ENCODE measurements around the gene PDXDC1.
"Not testable (repeated sequence)": the region's sequence is repeated elsewhere in the genome, so short reads cannot be mapped to it uniquely, and the experiment has no call there.

PDXDC1 gene

DNA sequence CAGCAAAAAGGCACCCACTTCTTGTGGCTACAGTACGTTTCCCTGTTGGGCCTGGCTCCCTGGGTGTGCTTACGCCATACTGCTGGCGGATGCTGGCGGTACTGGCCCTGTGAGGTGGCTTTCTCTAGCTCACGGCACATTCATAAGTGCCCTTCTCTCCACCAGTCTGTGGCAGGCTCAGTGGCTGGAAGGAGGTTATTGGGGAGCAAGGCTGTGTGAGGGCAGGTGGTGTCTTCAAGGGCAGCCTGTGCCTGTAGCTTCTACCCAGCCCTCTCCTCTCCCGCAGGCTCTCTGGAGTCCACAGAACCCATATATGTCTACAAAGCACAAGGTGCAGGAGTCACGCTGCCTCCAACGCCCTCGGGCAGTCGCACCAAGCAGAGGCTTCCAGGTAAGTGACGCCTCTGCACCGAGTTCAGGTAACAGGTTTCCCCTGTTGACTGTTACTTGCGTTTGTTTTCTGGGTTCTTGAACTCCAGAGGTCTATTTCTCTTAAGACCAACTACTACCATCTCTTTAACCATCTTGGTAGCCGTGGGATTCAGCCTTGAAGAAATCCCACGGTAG, 60.4 kb downstream of the PDXDC1 start:
- DNase-seq (ENCODE audit: low read depth in 2 of 2): no peak

DNA sequence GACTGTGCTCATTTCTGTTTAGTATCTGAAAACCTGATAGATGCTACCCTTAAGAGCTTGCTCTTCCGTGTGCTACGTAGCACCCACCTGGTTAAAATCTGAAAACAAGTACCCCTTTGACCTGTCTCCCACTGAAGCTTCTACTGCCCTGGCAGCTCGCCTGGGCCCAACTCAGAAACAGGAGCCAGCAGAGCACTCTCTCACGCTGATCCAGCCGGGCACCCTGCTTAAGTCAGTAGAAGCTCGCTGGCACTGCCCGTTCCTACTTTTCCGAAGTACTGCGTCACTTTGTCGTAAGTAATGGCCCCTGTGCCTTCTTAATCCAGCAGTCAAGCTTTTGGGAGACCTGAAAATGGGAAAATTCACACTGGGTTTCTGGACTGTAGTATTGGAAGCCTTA, 62.2 kb downstream of the PDXDC1 start:
- no peak for DNase-seq (ENCODE audit: low read depth in 2 of 2)

DNA sequence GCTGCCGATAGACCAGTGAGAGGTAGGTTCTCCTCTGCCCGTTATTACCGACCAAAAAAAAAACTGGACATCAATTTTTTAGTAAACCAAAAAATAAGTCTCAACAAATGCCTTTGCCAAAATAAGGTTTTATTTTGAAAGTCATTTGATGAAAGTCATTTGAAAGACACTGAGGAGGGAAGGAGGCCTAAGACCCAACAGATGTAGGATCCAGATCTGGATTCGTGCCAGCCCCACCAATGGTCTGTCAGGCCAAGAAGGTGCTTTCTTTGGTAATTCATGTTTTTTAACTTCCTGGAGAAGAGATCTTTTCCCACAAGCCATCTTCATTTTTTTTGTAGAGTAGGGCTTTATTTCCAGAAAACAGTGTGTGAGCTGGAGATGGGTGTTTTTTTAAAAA, 62.9 kb downstream of the PDXDC1 start:
- no peak for DNase-seq (ENCODE audit: low read depth in 2 of 2)

DNA sequence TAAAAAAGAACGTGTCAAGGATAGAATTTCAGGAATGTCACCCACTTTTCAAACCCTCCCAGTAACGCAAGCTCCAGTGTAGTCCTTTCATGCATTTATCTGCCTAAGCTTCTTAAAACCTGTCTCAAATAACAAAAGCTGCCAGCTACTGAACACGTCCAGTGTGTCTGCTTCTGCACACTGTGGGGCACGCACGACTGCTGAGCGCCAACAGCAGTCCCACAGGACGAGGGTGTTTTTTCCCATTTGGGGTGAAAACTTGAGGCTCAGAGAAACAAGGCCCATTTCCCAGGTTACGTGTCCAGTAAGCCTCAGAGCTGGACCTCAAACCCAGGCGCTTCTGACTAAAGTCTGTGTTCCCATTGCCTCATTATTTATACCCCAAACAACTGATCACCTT, 63.9 kb downstream of the PDXDC1 start:
- DNase-seq (ENCODE audit: low read depth in 2 of 2): no peak

DNA sequence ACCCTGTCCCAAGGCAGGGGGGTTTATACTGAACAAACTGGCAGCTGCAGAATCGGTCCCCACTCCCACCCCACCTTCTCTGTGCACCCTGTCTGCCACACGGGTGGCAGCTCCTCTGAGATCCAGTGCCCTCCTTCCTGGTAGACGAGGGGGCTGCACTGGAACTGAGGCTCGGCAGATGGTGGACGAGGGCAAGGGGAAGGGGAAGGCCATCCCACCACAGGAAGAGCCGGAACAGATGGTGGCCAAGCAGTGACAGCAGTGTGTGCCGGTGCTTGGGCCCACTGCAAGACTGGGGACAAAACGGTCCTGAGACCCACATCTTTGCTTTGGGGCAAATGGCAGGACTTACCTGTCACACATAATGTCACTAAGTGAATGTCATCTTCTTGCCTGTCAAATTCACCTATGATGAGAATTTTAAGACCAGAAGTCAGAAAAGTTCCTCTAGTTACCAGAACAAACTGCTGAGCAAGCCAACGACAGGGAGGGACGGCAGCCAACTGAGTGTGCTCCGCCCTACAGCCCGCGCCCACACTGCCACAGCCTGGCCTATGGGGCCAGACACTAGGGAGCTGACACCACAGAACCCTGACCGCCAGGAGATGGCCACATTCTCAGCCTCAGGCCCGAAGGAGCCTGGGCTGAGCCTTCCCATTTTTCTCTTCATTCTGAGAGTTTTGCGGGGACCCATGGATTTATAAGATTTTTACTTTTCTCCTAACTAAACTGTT, 66.6 kb downstream of the PDXDC1 start:
- DNase-seq (ENCODE audit: low read depth in 2 of 2): no peak

DNA sequence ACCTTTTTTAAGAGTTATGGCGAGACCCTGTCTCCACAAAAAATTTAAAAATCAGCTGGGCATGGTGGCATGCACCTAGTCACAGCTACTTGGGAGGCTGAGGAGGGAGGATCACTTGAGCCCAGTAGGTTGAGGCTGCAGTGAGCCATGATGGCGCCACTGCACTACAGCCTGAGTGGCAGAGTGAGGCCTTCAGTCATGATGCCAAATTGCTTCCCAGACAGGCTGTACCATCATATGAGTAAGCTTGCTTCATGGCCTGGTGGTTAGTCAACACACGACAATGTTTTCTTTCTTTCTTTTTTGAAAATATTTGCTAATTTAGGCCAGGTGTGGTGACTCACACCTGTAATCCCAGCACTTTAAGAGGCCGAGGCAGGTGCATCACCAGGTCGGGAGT, 68.5 kb downstream of the PDXDC1 start:
- DNase-seq (ENCODE audit: low read depth in 2 of 2): no peak

DNA sequence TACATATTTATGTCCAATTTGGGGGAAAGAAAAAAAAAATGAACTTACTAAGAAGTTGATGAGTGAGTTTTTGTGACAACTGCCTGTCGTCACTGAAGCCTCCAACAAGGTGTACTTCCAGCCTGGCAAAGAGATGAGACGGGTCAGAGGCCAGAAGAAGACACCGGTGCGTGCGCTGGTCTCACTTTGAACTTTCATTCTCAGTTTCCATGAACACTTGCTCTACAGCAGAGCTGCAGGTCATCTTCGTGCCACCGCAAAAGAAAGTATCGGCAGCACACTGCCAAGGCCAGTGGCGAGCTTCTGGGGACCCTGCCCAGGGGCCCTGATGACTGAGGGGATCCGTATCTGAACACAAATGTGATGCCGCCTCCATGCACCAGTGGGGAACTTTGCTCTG, 69.5 kb downstream of the PDXDC1 start:
- no peak for DNase-seq (ENCODE audit: low read depth in 2 of 2)

DNA sequence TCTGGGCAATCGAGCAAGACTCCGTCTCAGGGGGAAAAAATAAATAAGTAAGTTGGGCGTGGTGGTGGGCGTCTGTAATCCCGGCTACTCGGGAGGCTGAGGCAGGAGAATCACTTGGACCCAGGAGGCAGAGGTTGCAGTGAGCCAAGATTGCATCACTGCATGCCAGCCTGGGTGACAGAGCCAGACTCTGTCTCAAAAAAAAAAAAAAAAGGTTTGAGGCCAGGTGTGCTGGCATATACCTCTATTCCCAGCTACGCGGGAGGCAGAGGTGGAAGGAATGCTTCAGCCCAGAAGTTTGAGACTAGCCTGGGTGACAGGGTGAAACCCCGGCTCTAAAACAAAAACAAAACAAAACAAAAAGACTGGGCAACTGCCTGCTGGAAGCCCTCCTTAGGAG, 70.4 kb downstream of the PDXDC1 start:
- DNase-seq (ENCODE audit: low read depth in 2 of 2): not testable (repeated sequence)

DNA sequence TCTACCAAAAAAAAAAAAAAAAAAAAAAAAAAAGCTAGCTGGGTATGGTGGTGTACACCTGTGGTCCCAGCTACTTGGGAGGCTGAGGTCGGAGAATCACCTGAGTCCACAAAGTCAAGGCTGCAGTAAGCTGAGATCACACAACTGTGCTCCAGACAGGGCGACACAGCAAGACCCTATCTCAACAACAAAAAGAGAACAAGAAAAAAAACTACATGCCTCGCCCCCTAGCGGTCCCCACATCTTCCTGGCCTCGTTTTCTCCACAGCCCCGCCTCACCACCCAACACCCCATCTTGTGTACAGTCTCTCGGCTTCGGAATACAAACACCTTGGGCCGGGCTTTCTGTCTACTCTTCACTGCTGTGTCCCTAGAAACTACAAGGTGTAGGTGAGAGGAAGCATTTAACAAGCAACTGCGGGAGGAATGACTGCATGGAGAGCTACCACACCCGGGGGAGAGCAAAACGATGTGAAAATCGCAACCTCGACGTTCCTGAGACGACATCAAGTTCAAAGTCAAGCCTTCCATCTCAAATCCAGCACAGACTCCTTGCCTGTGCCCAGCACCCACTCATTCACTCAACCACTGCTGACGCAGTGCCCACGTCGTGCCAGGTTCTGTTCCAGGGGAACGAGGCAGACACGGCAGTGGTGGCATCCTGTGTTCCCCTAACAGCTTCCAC, 72.0 kb downstream of the PDXDC1 start:
- no peak for DNase-seq (ENCODE audit: low read depth in 2 of 2)

DNA sequence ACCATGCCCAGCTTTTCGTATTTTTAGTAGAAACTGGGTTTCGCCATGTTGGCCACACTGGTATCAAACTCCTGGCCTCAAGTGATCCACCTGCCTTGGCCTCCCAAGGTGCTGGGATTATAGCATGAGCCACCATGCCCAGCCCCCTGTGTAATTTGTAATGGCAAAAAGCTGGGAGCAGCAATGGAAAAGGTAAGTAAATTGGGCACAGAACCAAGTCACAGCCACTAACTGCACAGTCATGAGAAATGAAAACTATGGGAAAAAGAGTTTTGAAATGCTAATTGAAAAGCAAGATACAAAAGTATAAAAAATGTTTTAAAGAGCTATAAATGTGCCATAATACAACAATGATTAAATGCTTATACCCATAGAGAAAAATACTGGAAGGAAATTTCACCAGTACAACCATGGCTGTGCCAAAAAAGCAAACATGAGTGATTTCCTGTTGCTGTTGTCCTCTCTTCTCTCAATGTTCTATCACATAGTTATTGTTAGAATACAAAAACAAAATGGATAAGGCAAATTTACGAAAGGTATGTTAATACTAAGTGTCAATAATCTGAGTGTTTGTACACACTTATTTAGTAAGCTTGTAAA, 74.9 kb downstream of the PDXDC1 start:
- no peak for DNase-seq (ENCODE audit: low read depth in 2 of 2)

DNA sequence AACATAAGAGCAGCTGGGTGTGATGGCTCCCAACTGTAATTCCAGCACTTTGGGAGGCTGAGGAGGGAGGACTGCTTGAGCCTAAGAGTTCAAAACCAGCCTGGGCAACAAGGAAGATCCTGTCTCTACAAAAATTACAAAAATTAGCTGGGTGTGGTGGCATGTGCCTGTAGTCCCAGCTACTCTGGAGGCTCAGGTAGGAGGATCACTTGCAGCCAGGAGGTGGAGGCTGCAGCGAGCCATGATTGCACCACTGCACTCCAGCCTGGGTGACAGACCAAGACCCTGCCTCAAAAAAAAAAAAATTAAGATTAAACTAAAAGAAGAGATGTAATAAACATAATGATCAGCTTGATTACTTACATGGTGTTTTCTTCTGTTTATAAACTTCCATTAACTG, 75.6 kb downstream of the PDXDC1 start:
- DNase-seq (ENCODE audit: low read depth in 2 of 2): not testable (repeated sequence)

DNA sequence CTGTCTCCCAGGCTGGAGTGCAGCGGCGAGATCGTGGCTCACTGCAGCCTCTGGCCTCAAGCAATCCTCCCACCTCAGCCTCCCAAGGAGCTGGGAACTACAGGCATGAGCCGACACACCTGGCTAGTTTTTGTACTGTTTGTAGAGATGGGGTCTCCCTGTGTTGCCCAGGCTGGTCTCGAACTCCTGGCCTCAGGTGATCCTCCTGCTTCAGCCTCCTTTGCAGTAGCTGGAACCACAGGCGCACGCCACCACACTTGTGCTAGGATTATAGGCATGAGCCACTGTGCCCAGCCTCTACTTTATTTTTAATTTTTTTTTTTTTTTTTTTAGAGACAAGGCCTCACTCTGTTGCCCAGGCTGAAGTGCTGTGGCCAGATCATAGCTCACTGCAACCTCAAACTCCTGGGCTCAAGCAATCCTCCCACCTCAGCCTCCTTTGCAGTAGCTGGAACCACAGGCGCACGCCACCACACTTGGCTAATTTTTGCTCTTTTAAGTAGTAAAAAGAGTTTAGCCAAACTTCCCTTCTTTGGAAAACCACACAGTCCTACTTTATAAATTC, 76.6 kb downstream of the PDXDC1 start:
- DNase-seq (ENCODE audit: low read depth in 2 of 2): no peak

DNA sequence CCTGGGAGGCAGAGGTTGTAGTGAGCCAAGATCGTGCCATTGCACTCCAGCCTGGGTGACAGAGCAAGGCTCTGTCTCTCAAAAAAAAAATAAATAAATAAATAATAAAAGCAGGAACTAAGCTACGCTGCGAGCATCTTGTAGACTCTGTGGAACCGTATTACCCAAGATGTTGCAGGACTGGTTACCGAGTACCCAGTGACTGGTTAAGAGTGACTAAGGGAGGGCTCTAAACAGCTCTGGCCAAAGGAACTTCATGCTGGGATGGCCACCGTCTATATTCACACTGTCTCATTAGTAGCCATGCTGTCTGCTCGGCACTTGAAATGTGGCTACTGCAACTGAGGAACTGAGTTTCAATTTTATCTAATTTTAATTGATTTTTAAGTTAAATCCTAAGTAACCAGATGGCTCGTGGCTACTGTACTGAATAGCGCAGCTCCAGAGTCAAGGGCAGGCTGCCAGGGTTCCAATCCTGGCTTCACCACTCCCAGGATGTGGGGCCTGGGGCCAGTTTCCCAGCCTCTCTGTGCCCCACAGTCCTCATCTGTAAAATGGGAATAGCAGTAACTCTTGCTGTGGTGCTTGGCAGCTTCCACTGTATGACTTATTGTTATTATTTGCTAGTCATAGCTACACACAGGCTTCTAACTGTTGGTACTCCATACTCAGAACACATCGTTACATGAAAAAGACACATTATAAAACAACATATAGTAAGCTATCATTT, 78.1 kb downstream of the PDXDC1 start:
- no peak for DNase-seq (ENCODE audit: low read depth in 2 of 2)

DNA sequence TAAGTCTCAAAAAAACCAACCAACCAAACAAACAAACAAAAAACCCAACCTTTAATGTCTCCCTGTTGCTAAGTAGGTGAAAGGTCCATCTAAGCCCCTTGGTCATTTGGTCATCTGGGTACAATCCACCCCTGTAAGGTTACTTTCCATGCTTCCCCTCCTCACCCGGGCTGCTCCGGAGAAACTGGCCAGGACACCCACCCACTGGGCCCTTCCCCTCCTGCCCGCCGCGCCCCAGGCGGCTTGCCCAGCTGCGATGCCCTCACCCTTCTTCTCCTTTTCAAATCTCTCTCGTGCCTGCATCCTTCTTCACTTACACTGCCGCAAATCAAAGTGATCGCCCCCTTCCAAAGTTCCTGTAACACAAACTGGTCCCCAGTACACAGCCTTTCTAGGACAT, 79.1 kb downstream of the PDXDC1 start:
- DNase-seq (ENCODE audit: low read depth in 2 of 2): no peak

DNA sequence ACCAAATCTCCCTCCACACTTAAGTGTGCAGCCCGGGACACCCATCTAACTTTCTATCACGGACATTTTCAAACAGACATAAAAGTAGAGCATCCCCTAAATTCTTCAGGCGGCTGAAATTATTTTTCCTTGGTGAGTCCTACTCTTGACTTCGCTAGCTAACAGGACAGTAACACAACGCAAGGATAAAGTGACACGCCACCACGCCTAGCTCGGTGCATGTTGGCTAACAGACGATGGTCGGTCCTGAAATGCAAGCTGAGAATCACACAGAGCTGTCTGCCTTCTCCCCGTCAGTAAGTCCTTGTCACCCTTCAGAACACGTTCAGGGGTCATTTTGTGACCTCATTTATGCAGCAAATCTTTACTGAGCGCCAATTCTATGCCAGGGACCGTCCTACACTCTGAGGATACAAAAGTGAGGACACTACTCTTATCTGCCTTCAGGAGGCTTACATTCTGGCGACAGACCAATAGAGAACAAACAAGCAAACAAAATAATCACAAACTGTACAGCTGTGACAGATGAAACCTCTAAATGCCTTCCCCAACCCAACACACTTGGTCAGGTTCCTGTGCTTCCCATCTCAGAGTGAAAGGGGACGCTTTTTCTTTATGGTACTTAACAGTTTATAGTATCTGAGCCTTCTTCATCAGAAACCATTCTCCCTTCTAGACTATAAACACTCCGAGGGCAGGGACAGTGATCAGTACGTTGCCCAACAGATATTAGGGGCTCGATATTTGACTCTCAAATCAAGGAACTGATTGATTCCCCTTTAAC, 79.7 kb downstream of the PDXDC1 start:
- DNase-seq (ENCODE audit: low read depth in 2 of 2): no peak

DNA sequence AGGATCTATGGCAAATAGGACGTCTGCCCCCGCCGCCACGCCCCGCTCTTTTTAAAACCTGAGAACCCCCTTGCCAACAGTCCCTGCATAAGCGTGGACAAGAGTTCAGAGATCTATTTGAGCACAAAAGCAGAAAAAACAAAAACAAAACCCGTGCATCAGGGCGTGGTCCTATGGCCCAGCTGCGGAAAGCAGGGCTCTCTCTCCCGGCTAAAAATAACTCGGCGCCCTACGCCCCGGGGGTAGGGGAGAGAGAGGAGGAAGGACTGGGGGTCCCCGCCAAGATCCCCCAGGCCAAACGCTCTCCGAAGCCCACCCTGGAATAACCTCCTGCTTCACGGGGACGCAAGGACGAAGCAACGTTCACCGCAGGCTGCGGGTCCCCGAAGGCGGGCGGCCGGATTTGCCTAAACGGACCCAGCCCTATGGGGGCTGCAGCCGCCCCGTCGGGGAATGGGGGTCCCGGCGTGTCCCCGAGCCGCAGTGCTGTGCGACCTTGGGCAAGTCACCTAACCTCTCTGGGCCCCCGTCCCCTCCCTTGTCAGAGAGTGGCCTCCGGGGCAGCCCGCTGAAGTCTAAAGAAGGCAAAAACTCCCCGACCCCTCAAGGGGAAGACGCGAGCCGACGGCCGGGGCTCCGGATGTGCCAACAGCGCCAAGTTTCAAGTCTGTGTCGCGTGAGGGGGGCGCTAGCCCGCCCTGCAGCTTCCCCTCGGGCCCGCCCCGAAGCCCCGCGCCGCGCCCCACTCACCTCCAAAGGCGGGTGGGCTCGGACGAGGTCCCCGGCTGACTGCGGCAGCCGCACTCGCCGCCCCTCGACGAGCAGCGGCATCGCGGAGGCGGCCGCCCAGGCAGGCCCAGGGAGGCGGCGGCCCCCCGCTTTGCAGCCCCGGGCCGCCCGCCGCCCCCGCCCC, 80.6 kb downstream of the PDXDC1 start:
- peak; percentile 40 to 44 for DNase-seq (ENCODE audit: low read depth in 2 of 2)

DNA sequence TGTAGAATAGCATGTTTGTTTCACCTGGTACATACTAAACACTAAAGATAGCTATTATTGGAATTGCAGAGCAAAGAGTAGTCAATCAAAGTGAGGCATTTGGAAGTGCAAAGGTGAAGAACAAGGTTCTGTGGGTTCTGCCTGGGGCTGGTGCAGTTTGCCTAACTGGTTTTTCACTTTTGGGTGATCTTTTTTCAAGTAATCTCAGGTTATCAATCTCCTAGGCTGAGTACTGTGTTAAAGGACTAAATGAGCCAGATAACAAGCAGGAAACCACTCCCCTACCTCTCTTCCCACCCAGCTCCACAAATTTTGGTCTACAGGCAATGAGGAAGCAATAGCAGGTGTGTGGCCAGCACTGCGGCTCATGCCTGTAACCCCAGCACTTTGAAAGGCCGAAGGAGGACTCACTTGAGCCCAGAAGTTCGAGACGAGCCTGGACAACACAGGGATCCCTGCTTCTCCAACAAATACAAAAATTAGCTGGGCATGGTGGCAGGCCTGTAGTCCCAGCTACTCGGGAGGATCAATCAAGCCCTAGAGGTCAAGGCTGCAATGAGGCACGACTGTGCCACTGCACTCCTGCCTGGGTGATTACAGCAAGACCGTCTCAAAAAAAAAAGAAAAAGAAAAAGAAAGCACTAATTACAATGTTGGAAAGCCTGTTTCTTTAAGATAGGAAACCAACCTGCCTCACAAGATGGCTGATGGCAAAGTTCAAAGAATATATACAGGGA, 83.0 kb downstream of the PDXDC1 start:
- DNase-seq (ENCODE audit: low read depth in 2 of 2): no peak

DNA sequence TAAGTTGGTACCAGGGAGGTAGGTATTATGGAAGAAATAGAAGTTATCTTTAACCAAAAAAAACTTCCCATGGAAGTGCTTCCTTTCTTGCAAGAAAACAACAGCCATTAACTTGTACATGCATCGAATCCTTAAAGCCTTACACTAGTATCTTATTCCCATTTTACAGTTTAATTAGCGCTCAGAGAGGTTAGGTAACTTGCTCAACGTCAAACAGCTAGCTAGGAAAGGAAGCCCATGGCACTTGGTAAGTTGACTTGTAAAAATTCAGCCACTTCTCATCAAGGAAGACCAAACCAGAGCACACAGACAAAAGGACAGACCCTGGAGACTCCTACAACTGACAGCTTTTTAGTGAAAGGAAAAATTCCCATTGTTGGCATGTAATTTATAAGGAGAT, 84.5 kb downstream of the PDXDC1 start:
- DNase-seq (ENCODE audit: low read depth in 2 of 2): no peak

DNA sequence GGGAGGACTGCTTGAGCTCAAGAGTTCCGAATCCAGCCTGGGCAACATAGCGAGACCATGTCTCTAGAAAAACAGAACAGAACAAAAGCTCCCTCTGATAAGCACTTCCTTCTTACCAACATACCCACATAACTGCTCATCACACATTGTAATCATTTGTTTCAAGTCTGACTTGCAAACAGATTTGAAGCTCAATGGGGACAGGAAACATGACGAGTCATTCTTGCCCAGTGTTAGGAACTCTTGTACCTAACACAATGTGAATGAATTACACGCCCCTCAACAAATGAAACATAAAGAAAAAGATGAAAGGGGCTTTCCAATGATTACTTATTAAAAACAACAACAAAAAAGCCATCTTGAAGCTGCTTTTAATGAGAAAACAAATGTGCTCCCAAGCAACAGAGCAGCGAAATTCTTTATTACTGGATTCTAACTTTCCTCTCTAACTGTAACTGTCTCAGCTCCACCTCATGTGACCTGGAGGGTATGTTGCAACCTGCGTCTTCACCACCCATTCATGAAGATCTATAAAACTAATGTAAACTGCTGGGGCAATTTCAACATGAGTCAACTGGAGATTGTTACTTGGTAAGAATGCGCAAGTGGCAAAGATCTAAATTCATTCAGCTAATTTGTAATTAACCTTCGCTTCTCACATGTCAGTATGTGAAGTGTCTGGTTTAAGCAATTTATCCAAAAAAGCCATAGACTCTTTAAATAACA, 87.4 kb downstream of the PDXDC1 start:
- DNase-seq (ENCODE audit: low read depth in 2 of 2): not testable (repeated sequence)
